C4-2B (cell line): ENCODE measurements around the gene MVB12B.

Experiments used
- CTCF ChIP-seq: fragments of 450-650 bp; conservative IDR thresholded peaks from 2 replicates; pipeline ENCODE4 v1.5.1; 2017; ENCODE audit warnings: mild to moderate bottlenecking
- ZFX ChIP-seq: fragments of 450-650 bp; IDR thresholded peaks from 2 replicates; pipeline ENCODE4 v1.6.1; 2017

- TF ChIP-seq CTCF, result no peak
- TF ChIP-seq ZFX, result no peak
Observed at GRCh38 chr9:126531035-126531571, 204.5 kb downstream of the MVB12B start.
